ENCODE data around the gene SDC1. TPM values are rescaled to one million over a fixed set of nuclear protein-coding genes. Genes with fewer than 3 reads are reported as not detected.

SDC1 gene
- total and polyA plus RNA-seq, 2 experiments from 2014 or later: 92.3 to 107 TPM

DNA sequence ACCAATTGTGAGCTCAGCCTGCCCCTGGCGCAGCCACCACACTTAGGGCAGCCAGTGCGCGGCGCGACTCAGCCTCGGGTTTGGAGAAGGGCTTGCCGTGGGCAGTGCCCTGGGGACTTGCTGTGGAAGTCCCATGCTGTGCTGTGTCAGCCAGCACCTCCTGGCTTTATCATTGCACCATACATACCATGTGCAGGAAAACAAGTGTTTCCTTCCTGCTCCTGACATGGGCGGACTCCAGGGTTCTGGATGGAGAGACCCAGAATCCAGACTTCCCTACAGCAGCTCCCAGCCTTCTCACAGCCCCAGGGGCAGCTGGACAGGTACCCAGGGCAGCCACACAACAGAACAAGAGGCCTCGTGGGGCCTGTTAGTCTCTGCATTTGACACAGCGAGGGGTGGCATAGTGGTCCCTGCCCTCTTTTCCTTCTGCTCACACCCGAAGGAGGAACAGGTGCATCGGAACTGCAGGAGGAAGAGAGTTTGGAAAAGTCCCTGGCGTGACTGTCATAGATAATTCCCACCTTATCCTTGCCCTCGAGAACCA, 54.2 kb downstream of the SDC1 start:
- DNase-seq (ENCODE audit: low spot score): no peak
- 93% methylated on average over 14 of the region's 14 CpGs for WGBS (ENCODE audit: low lambda C conversion rate, missing lambda C conversion rate)
- H3K27ac ChIP-seq: no peak overlapping the region

GRCh38 chr2:20169796-20170703, 54.9 kb downstream of the SDC1 start:
- H3K4me3 ChIP-seq: no peak overlapping the region
- DNase-seq (ENCODE audit: low spot score): no peak
- no peaks in the 10 kb centered on the region for H3K79me2 ChIP-seq
- H3K27ac ChIP-seq: no peak overlapping the region
- no peak overlapping the region for H2AFZ ChIP-seq
- H3K27me3 ChIP-seq: no peaks in the 10 kb centered on the region
- peaks cover 10% of the 10 kb centered on the region for H3K4me1 ChIP-seq (ENCODE audit: insufficient read depth)
- no peaks in the 10 kb centered on the region for H3K36me3 ChIP-seq (replicated peaks; ENCODE audit: insufficient read depth, low read depth)
- TF ChIP-seq, protein P1, sequence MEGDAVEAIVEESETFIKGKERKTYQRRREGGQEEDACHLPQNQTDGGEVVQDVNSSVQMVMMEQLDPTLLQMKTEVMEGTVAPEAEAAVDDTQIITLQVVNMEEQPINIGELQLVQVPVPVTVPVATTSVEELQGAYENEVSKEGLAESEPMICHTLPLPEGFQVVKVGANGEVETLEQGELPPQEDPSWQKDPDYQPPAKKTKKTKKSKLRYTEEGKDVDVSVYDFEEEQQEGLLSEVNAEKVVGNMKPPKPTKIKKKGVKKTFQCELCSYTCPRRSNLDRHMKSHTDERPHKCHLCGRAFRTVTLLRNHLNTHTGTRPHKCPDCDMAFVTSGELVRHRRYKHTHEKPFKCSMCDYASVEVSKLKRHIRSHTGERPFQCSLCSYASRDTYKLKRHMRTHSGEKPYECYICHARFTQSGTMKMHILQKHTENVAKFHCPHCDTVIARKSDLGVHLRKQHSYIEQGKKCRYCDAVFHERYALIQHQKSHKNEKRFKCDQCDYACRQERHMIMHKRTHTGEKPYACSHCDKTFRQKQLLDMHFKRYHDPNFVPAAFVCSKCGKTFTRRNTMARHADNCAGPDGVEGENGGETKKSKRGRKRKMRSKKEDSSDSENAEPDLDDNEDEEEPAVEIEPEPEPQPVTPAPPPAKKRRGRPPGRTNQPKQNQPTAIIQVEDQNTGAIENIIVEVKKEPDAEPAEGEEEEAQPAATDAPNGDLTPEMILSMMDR (IDR thresholded peaks at IDR 0.05; ENCODE audit: poor library complexity): no peak
- TF ChIP-seq EZH2phosphoT487 (IDR thresholded peaks at IDR 0.05; ENCODE audit: low read depth, severe bottlenecking, unreplicated experiment) (no peak), EZH2 (IDR thresholded peaks at IDR 0.05; ENCODE audit: borderline replicate concordance) (no peak)
- H3K9me3 ChIP-seq (ENCODE audit: low read depth): no peaks in the 10 kb centered on the region
- no peaks in the 10 kb centered on the region for H4K20me1 ChIP-seq (ENCODE audit: insufficient read depth, poor library complexity, severe bottlenecking)
- 87% methylated on average over 16 of the region's 16 CpGs for WGBS (ENCODE audit: low lambda C conversion rate, missing lambda C conversion rate)
- H3K4me2 ChIP-seq: no peak overlapping the region
- no peaks in the 10 kb centered on the region for H3K9me2 ChIP-seq (replicated peaks; ENCODE audit: insufficient read depth)

More for the DNA sequence above, 54.2 kb downstream of the SDC1 start:
- Histone ChIP-seq H3K4me3 (no peak overlapping the region), H3K9me2 (replicated peaks; ENCODE audit: insufficient read depth) (no peaks in the 10 kb centered on the region), H3K4me1 (ENCODE audit: insufficient read depth) (peaks cover 10% of the 10 kb centered on the region), H4K20me1 (ENCODE audit: insufficient read depth, poor library complexity, severe bottlenecking) (no peaks in the 10 kb centered on the region), H3K36me3 (replicated peaks; ENCODE audit: insufficient read depth, low read depth) (no peaks in the 10 kb centered on the region), H3K79me2 (no peaks in the 10 kb centered on the region), H3K4me2 (no peak overlapping the region), H3K27me3 (no peaks in the 10 kb centered on the region), H2AFZ (no peak overlapping the region), H3K9me3 (ENCODE audit: low read depth) (no peaks in the 10 kb centered on the region)
- TF ChIP-seq, protein P1 (IDR thresholded peaks at IDR 0.05; ENCODE audit: poor library complexity): no peak
- TF ChIP-seq EZH2phosphoT487 (IDR thresholded peaks at IDR 0.05; ENCODE audit: low read depth, severe bottlenecking, unreplicated experiment) (no peak), EZH2 (IDR thresholded peaks at IDR 0.05; ENCODE audit: borderline replicate concordance) (no peak)

DNA sequence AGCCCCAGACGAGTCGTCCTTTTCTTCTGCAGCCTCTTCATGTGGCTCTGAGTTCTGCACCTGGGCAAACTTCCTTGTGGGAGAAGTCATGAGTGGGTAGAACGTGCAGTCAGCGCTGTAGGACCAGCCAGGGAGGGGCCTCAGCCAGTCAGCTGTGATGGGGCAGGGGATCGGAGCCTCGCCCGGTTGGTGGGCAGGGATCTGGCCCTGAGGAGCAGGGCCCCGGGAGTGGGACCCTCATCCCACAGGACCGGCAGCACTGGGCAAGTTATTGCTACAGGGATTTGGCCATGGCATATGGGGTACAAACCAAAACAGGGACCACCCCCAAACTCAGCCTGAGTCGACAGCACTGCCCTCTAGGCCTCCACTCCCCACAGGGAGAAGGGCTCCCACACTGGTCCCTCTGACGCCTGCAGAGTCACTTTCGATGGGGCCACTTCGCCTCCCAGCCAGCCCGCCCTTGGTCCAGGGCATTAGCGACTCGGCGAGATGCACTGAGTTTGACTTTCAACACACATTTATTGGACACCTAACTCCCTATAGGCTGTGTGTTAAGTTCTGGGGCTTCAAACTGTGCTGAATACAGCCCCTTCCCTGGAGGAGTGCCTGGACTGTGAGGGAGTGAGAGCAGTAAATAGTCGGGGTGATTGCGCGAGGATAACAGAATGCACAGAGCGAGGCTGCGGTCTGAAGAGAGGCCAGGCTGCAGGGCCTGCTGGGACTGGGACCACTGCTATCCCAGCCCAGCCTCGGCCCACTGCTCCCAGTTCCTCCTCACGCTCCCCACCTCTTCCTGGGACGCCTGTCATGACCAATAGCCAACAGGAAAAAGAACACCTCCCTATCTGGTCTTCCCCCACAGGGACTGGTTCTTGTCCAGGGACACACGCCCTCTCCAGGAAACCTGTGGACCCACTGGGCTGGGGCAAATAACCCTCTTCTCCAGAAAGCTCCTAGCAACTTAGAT, 55.9 kb downstream of the SDC1 start:
- Histone ChIP-seq H3K4me2 (no peak overlapping the region), H3K79me2 (no peaks in the 10 kb centered on the region), H3K9me3 (ENCODE audit: low read depth) (no peaks in the 10 kb centered on the region), H3K36me3 (replicated peaks; ENCODE audit: insufficient read depth, low read depth) (no peaks in the 10 kb centered on the region), H3K27ac (no peak overlapping the region), H3K4me1 (ENCODE audit: insufficient read depth) (peaks cover 10% of the 10 kb centered on the region), H3K4me3 (no peak overlapping the region), H3K27me3 (no peaks in the 10 kb centered on the region), H4K20me1 (ENCODE audit: insufficient read depth, poor library complexity, severe bottlenecking) (no peaks in the 10 kb centered on the region), H2AFZ (no peak overlapping the region), H3K9me2 (replicated peaks; ENCODE audit: insufficient read depth) (no peaks in the 10 kb centered on the region)
- WGBS (ENCODE audit: low lambda C conversion rate, missing lambda C conversion rate): 91% methylated on average over 26 of the region's 26 CpGs
- TF ChIP-seq EZH2phosphoT487 (IDR thresholded peaks at IDR 0.05; ENCODE audit: low read depth, severe bottlenecking, unreplicated experiment): no peak
- TF ChIP-seq, protein P1 (IDR thresholded peaks at IDR 0.05; ENCODE audit: poor library complexity): no peak
- no peak for DNase-seq (ENCODE audit: low spot score)
